Breast epithelium (tissue), 4 donors: ENCODE measurements around the gene TARM1. TPM values are rescaled to one million over a fixed set of nuclear protein-coding genes. Genes with fewer than 3 reads are reported as not detected.

Experiments
- DNase-seq, 2 donors: peaks; one replicate each; pipeline ENCODE4 v3.0.0-alpha.2; 2019; ENCODE audit warnings: low spot score in 2 of 2
- H3K27ac ChIP-seq, 2 donors: fragments of 200-600 bp; sonication (generic) in 1 of 2; one replicate each; pipeline ENCODE4 v1.5.1; 2016 to 2019; ENCODE audit warnings: mild to moderate bottlenecking in 1 of 2
- H3K27me3 ChIP-seq, 2 donors: fragments of 200-600 bp; sonication (generic) in 1 of 2; one replicate each; pipeline versions ENCODE4 v1.5.1 to v1.6.0; 2017 to 2019; ENCODE audit warnings: control low read depth in 1 of 2, mild to moderate bottlenecking in 1 of 2
- H3K36me3 ChIP-seq: fragments of 200-600 bp; one replicate; pipeline ENCODE4 v1.5.1; 2019
- H3K4me1 ChIP-seq, 2 donors: fragments of 200-600 bp; sonication (generic); one replicate each; pipeline ENCODE4 v1.5.1; 2016 to 2019; ENCODE audit warnings: control low read depth in 1 of 2
- H3K4me3 ChIP-seq, 3 donors: fragments of 200-600 bp; sonication (generic); 1 replicate in 2 of 3; 2 replicates in 1 of 3; pipeline ENCODE4 v1.5.1; 2016 to 2019; ENCODE audit warnings: mild to moderate bottlenecking in 3 of 3, moderate library complexity in 2 of 3
- H3K9me3 ChIP-seq, 2 donors: fragments of 200-600 bp; sonication (generic) in 1 of 2; one replicate each; pipeline ENCODE4 v1.5.1; 2016 to 2019; ENCODE audit warnings: control low read depth in 1 of 2
- CTCF ChIP-seq, 3 donors: fragments of 450-650 bp; IDR thresholded peaks; one replicate each; pipeline ENCODE4 v1.5.1; 2016 to 2017; ENCODE audit warnings: antibody characterized with exemption in 3 of 3, mild to moderate bottlenecking in 3 of 3, moderate library complexity in 3 of 3
- POLR2A ChIP-seq: fragments of 450-650 bp; IDR thresholded peaks from one replicate; pipeline ENCODE4 v1.6.1; 2016; ENCODE audit warnings: antibody characterized with exemption, mild to moderate bottlenecking, moderate library complexity
- POLR2AphosphoS5 ChIP-seq, 3 donors: sonication (generic); formaldehyde crosslinking; IDR thresholded peaks; one replicate each; pipeline ENCODE4 v1.6.1; 2017; ENCODE audit warnings: antibody characterized with exemption in 3 of 3
- intact Hi-C: fragments of 100-400 bp; cut with DNase I; formaldehyde crosslinking; loops from one replicate; pipeline ENCODE4 v1.15.1; 2023; ENCODE audit warnings: low total_unique reads
- total RNA-seq, 3 donors: library from RNA; depleted of rRNA; stranded (reverse); fragments of >200 nt; gene quantifications; one replicate each; pipeline ENCODE4 v1.1.0, GENCODE V29; 2016

Gene TARM1
- total RNA-seq, 3 donors from 2014 or later, result not detected

- H3K4me1 ChIP-seq, result no peaks in the 10 kb centered on the region
- no peaks in the 10 kb centered on the region for H3K36me3 ChIP-seq
- no peak overlapping the region for H3K27ac ChIP-seq
- no peaks in the 10 kb centered on the region for H3K9me3 ChIP-seq
- no peak for DNase-seq
- intact Hi-C loops, result no loop called here
- H3K27me3 ChIP-seq, result peaks cover 0 to 3% of the 10 kb centered on the region in 2 donors
- TF ChIP-seq CTCF (IDR thresholded peaks at IDR 0.05) (no peak), POLR2A (no peak), POLR2AphosphoS5 (IDR thresholded peaks at IDR 0.05) (no peak)
- no peak overlapping the region for H3K4me3 ChIP-seq
These were observed 45.7 kb downstream of the TARM1 start for GRCh38 chr19:54035215-54036178.

- no peaks in the 10 kb centered on the region for H3K4me1 ChIP-seq
- intact Hi-C loops, result no loop called here
- H3K4me3 ChIP-seq, result peak overlapping the region in 2 of 3 donors; percentile 25 to 55
- DNase-seq, result no peak
- no peak overlapping the region for H3K27ac ChIP-seq
- no peaks in the 10 kb centered on the region for H3K27me3 ChIP-seq
- no peaks in the 10 kb centered on the region for H3K36me3 ChIP-seq
- TF ChIP-seq POLR2A, result no peak
- peak in 2 of 3 donors; percentile 12 to 16 for TF ChIP-seq CTCF (IDR thresholded peaks at IDR 0.05)
- no peaks in the 10 kb centered on the region for H3K9me3 ChIP-seq
These were observed 50.1 kb downstream of the TARM1 start for GRCh38 chr19:54030895-54031586.

- intact Hi-C loops, result no loop called here
- Histone ChIP-seq H3K36me3 (no peaks in the 10 kb centered on the region), H3K4me1 (no peaks in the 10 kb centered on the region), H3K27ac (no peak overlapping the region), H3K9me3 (no peaks in the 10 kb centered on the region), H3K4me3 (no peak overlapping the region), H3K27me3 (no peaks in the 10 kb centered on the region)
- no peak for DNase-seq
- no peak for TF ChIP-seq POLR2AphosphoS5 (IDR thresholded peaks at IDR 0.05)
- TF ChIP-seq CTCF (IDR thresholded peaks at IDR 0.05), result no peak
- no peak for TF ChIP-seq POLR2A
These were observed 51.2 kb downstream of the TARM1 start for GRCh38 chr19:54029930-54030490.

GRCh38 chr19:54029301-54029700 lies 51.9 kb downstream of the TARM1 start:
- Histone ChIP-seq H3K27ac (no peak overlapping the region), H3K9me3 (no peaks in the 10 kb centered on the region), H3K27me3 (no peaks in the 10 kb centered on the region), H3K4me1 (no peaks in the 10 kb centered on the region), H3K36me3 (no peaks in the 10 kb centered on the region), H3K4me3 (no peak overlapping the region)
- TF ChIP-seq CTCF (IDR thresholded peaks at IDR 0.05) (no peak), POLR2A (no peak), POLR2AphosphoS5 (IDR thresholded peaks at IDR 0.05) (no peak)
- intact Hi-C loops, result no loop called here
- DNase-seq, result no peak
